H9 (cell line): Measurements from ENCODE around the gene USP7. TPM values are rescaled to one million over a fixed set of nuclear protein-coding genes. Genes with fewer than 3 reads are reported as not detected.

ENCODE experiments used
- DNase-seq: peaks from one replicate; pipeline ENCODE4 v3.0.0-alpha.2; 2017
- H2AFZ ChIP-seq: one replicate; pipeline ENCODE4 v1.6.1; 2013; ENCODE audit warnings: mild to moderate bottlenecking, low read length, control low read depth, moderate library complexity
- H2AK5ac ChIP-seq: 2 replicates; pipeline ENCODE4 v1.6.1; 2013; ENCODE audit warnings: low read length, control low read depth, mixed read lengths; ENCODE audit not compliant: insufficient read length
- H2BK120ac ChIP-seq: one replicate; pipeline ENCODE4 v1.6.1; 2013; ENCODE audit warnings: low read depth, mild to moderate bottlenecking, low read length, control low read depth, inconsistent platforms; ENCODE audit not compliant: poor library complexity, severe bottlenecking
- H2BK12ac ChIP-seq: 2 replicates; pipeline ENCODE4 v1.6.1; 2013; ENCODE audit warnings: low read length, control low read depth, mixed read lengths, low read depth; ENCODE audit not compliant: insufficient read length
- H2BK15ac ChIP-seq: 2 replicates; pipeline ENCODE4 v1.6.1; 2013; ENCODE audit warnings: low read depth, low read length, control low read depth
- H2BK20ac ChIP-seq: one replicate; pipeline ENCODE4 v1.6.1; 2013; ENCODE audit warnings: low read depth, mild to moderate bottlenecking, low read length, control low read depth, inconsistent platforms; ENCODE audit not compliant: poor library complexity, severe bottlenecking
- H2BK5ac ChIP-seq: 2 replicates; pipeline ENCODE4 v1.6.1; 2013; ENCODE audit warnings: low read length, control low read depth, mixed read lengths; ENCODE audit not compliant: insufficient read length
- H3K14ac ChIP-seq: 2 replicates; pipeline ENCODE4 v1.6.1; 2013; ENCODE audit warnings: low read length, control low read depth; ENCODE audit not compliant: insufficient read depth
- H3K18ac ChIP-seq: 2 replicates; pipeline ENCODE4 v1.6.1; 2013; ENCODE audit warnings: low read depth, mild to moderate bottlenecking, mixed read lengths, low read length, control low read depth; ENCODE audit not compliant: insufficient read length
- H3K23ac ChIP-seq: 2 replicates; pipeline ENCODE4 v1.6.1; 2013; ENCODE audit warnings: low read length, control low read depth, mixed read lengths, low read depth; ENCODE audit not compliant: insufficient read length
- H3K23me2 ChIP-seq: 2 replicates; pipeline ENCODE4 v1.6.1; 2013; ENCODE audit warnings: low read depth, mild to moderate bottlenecking, mixed read lengths, low read length, control low read depth; ENCODE audit not compliant: insufficient read length, poor library complexity, severe bottlenecking
- H3K27ac ChIP-seq: 2 replicates; pipeline ENCODE4 v1.5.1; 2013; ENCODE audit warnings: low read length, control low read depth, mixed read lengths, low read depth; ENCODE audit not compliant: insufficient read length
- H3K27me3 ChIP-seq: 2 replicates; pipeline ENCODE4 v1.6.1; 2013; ENCODE audit warnings: low read length, control low read depth, inconsistent platforms; ENCODE audit not compliant: insufficient read depth
- H3K4ac ChIP-seq: 2 replicates; pipeline ENCODE4 v1.6.1; 2013; ENCODE audit warnings: low read depth, mild to moderate bottlenecking, control low read depth, inconsistent platforms, low read length, moderate library complexity
- H3K4me1 ChIP-seq: 2 replicates; pipeline ENCODE4 v1.6.1; 2013; ENCODE audit warnings: low read length, control low read depth, inconsistent platforms; ENCODE audit not compliant: insufficient read depth
- H3K4me2 ChIP-seq: 2 replicates; pipeline ENCODE4 v1.6.1; 2013; ENCODE audit warnings: low read length, control low read depth, mixed read lengths; ENCODE audit not compliant: insufficient read length, insufficient read depth
- H3K56ac ChIP-seq: 2 replicates; pipeline ENCODE4 v1.6.1; 2013; ENCODE audit warnings: low read depth, mild to moderate bottlenecking, mixed read lengths, low read length, control low read depth; ENCODE audit not compliant: insufficient read length
- H3K79me1 ChIP-seq: 2 replicates; pipeline ENCODE4 v1.6.1; 2013; ENCODE audit warnings: low read depth, mild to moderate bottlenecking, moderate library complexity, low read length, control low read depth, inconsistent platforms; ENCODE audit not compliant: insufficient read depth, poor library complexity, severe bottlenecking
- H3K79me2 ChIP-seq: 2 replicates; pipeline ENCODE4 v1.6.1; 2013; ENCODE audit warnings: low read length, control low read depth, inconsistent platforms; ENCODE audit not compliant: insufficient read depth
- H3K9ac ChIP-seq: 2 replicates; pipeline ENCODE4 v1.6.1; 2013; ENCODE audit warnings: low read length, control low read depth, mixed read lengths; ENCODE audit not compliant: insufficient read length; ENCODE audit errors: extremely low read depth
- H3K9me3 ChIP-seq: one replicate; pipeline ENCODE4 v1.6.1; 2013; ENCODE audit warnings: low read depth, low read length, inconsistent platforms; ENCODE audit not compliant: control insufficient read depth
- H3T11ph ChIP-seq: one replicate; pipeline ENCODE4 v1.6.1; 2013; ENCODE audit warnings: mild to moderate bottlenecking, low read length, control low read depth, inconsistent platforms
- H4K20me1 ChIP-seq: one replicate; pipeline ENCODE4 v1.6.1; 2013; ENCODE audit not compliant: control insufficient read depth, insufficient read length, insufficient read depth
- H4K5ac ChIP-seq: 2 replicates; pipeline ENCODE4 v1.6.1; 2013; ENCODE audit warnings: low read depth, mild to moderate bottlenecking, mixed read lengths, low read length, control low read depth; ENCODE audit not compliant: insufficient read length
- H4K8ac ChIP-seq: replicated peaks from 2 replicates; pipeline ENCODE4 v1.6.1; 2013; ENCODE audit warnings: low read length, control low read depth, mixed read lengths, low read depth; ENCODE audit not compliant: insufficient read length
- H4K91ac ChIP-seq: 2 replicates; pipeline ENCODE4 v1.6.1; 2013; ENCODE audit warnings: low read depth, mild to moderate bottlenecking, moderate library complexity, mixed read lengths, low read length, control low read depth; ENCODE audit not compliant: insufficient read length
- H3K27ac Mint-ChIP-seq, 3 experiments: 2 replicates in 2 of 3; 3 replicates in 1 of 3; pipeline ENCODE4 v1.8.0; 2020 to 2021; ENCODE audit warnings: mixed read lengths in 3 of 3, mild to moderate bottlenecking in 1 of 3, moderate library complexity in 1 of 3
- H3K27me3 Mint-ChIP-seq: 2 replicates; pipeline ENCODE4 v1.8.0; 2021; ENCODE audit warnings: low read depth, mild to moderate bottlenecking, moderate library complexity, mixed read lengths
- H3K36me3 Mint-ChIP-seq, 3 experiments: 2 replicates in 2 of 3; 3 replicates in 1 of 3; pipeline ENCODE4 v1.8.0; 2020 to 2021; ENCODE audit warnings: low read depth in 3 of 3, mixed read lengths in 3 of 3; ENCODE audit not compliant: insufficient read depth in 1 of 3
- H3K4me1 Mint-ChIP-seq, 2 experiments: 2 replicates each; pipeline ENCODE4 v1.8.0; 2020; ENCODE audit warnings: mixed read lengths in 2 of 2
- H3K4me3 Mint-ChIP-seq, 2 experiments: 2 replicates in 1 of 2; 3 replicates in 1 of 2; pipeline ENCODE4 v1.8.0; 2020 to 2021; ENCODE audit warnings: mild to moderate bottlenecking in 2 of 2, mixed read lengths in 2 of 2, moderate library complexity in 1 of 2
- H3K9me3 Mint-ChIP-seq, 2 experiments: 2 replicates in 1 of 2; 3 replicates in 1 of 2; pipeline ENCODE4 v1.8.0; 2020; ENCODE audit warnings: mild to moderate bottlenecking in 2 of 2, mixed read lengths in 2 of 2, moderate library complexity in 1 of 2
- WGBS: extraction: QIAGEN DNeasy Blood & Tissue Kit; methylation state at CpG from one replicate; pipeline ENCODE4 v1.1.7; 2013; ENCODE audit warnings: missing lambda C conversion rate, low lambda C conversion rate, mixed read lengths; ENCODE audit not compliant: insufficient read length; ENCODE audit errors: extremely low coverage; 5-methylcytosine and 5-hydroxymethylcytosine counted together
- total RNA-seq: library from RNA; stranded (reverse); gene quantifications from 2 replicates; pipeline ENCODE4 v1.2.1, GENCODE V29; 2021
- TF ChIP-seq, protein P1 (sequence below): fragments of 200-600 bp; sonication (generic); conservative IDR thresholded peaks from 3 replicates; pipeline ENCODE4 v1.8.0; 2021; ENCODE audit warnings: antibody characterized with exemption, mild to moderate bottlenecking

The USP7 gene
- total RNA-seq, 1 experiment from 2014 or later, result 192 TPM

- no peak overlapping the region for H3K23ac ChIP-seq
- H3T11ph ChIP-seq, result no peak overlapping the region
- no peak overlapping the region for H4K91ac ChIP-seq
- no peak overlapping the region for H3K9ac ChIP-seq
- Mint-ChIP-seq H3K27me3 (peaks cover 63% of the 10 kb centered on the region), H3K4me1 (peaks cover 29 to 30% of the 10 kb centered on the region in 2 experiments), H3K36me3 (peaks cover 0 to 4% (median 3%) of the 10 kb centered on the region in 3 experiments; a peak in 3 of 7 replicates), H3K4me3 (no peak overlapping the region), H3K9me3 (peaks cover 7 to 13% of the 10 kb centered on the region in 2 experiments), H3K27ac (no peak overlapping the region; a peak in 1 of 7 replicates)
- no peaks in the 10 kb centered on the region for H4K20me1 ChIP-seq
- no peaks in the 10 kb centered on the region; the same call in none of the 2 replicates for H3K27me3 ChIP-seq
- no peak overlapping the region for H2BK120ac ChIP-seq
- H2BK5ac ChIP-seq, result no peak overlapping the region
- H3K23me2 ChIP-seq, result no peaks in the 10 kb centered on the region
- no peak overlapping the region for H3K27ac ChIP-seq
- no peaks in the 10 kb centered on the region for H3K79me1 ChIP-seq
- no peak overlapping the region for H4K8ac ChIP-seq
- no peak overlapping the region for H3K56ac ChIP-seq
- no peak overlapping the region for H3K4ac ChIP-seq
- no CpG with 5 or more reads among the region's 5 CpGs for WGBS
- H3K14ac ChIP-seq, result no peak overlapping the region
- no peak overlapping the region for H3K4me2 ChIP-seq
- H4K5ac ChIP-seq, result no peak overlapping the region
- H3K18ac ChIP-seq, result no peak overlapping the region
- no peak overlapping the region for H2BK12ac ChIP-seq
- DNase-seq, result no peak
- TF ChIP-seq, protein P1, sequence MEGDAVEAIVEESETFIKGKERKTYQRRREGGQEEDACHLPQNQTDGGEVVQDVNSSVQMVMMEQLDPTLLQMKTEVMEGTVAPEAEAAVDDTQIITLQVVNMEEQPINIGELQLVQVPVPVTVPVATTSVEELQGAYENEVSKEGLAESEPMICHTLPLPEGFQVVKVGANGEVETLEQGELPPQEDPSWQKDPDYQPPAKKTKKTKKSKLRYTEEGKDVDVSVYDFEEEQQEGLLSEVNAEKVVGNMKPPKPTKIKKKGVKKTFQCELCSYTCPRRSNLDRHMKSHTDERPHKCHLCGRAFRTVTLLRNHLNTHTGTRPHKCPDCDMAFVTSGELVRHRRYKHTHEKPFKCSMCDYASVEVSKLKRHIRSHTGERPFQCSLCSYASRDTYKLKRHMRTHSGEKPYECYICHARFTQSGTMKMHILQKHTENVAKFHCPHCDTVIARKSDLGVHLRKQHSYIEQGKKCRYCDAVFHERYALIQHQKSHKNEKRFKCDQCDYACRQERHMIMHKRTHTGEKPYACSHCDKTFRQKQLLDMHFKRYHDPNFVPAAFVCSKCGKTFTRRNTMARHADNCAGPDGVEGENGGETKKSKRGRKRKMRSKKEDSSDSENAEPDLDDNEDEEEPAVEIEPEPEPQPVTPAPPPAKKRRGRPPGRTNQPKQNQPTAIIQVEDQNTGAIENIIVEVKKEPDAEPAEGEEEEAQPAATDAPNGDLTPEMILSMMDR, result no peak
- peaks cover 2% of the 10 kb centered on the region; the same call in 1 of the 2 replicates for H3K4me1 ChIP-seq
- H2AFZ ChIP-seq, result no peak overlapping the region
- H2BK20ac ChIP-seq, result no peak overlapping the region
- H2AK5ac ChIP-seq, result no peak overlapping the region
- H3K79me2 ChIP-seq, result no peaks in the 10 kb centered on the region
- no peaks in the 10 kb centered on the region for H3K9me3 ChIP-seq
- no peak overlapping the region for H2BK15ac ChIP-seq
Observed at GRCh38 chr16:8986818-8987191, 23.1 kb upstream of the USP7 start.
